Adrenal gland (tissue), 12 donors: ENCODE results near the gene PERCC1. TPM values are rescaled to one million over a fixed set of nuclear protein-coding genes. Genes with fewer than 3 reads are reported as not detected.
"Not testable (repeated sequence)": the region's sequence is repeated elsewhere in the genome, so short reads cannot be mapped to it uniquely, and the experiment has no call there.

Experiments used
- DNase-seq, 7 donors: peaks; one replicate each; pipeline ENCODE4 v3.0.0-alpha.2; 2019 to 2020
- H3K27ac ChIP-seq, 5 donors: fragments of 200-600 bp; sonication (generic) in 4 of 5; 1 replicate in 3 of 5; 2 replicates in 2 of 5; pipeline versions ENCODE4 v1.5.1 to v1.8.0; 2016 to 2020; ENCODE audit warnings: mild to moderate bottlenecking in 1 of 5
- H3K27me3 ChIP-seq: fragments of 200-600 bp; 2 replicates; pipeline ENCODE4 v1.8.0; 2021
- H3K36me3 ChIP-seq, 2 donors: fragments of 200-600 bp; replicated peaks in 1 of 2; 1 replicate in 1 of 2; 2 replicates in 1 of 2; pipeline versions ENCODE4 v1.5.1 to v1.8.0; 2018 to 2022
- H3K4me1 ChIP-seq, 2 donors: fragments of 200-600 bp; replicated peaks in 1 of 2; 1 replicate in 1 of 2; 2 replicates in 1 of 2; pipeline versions ENCODE4 v1.5.1 to v1.8.0; 2018 to 2021
- H3K4me3 ChIP-seq, 4 donors: fragments of 200-600 bp; sonication (generic) in 3 of 4; one replicate each; pipeline ENCODE4 v1.5.1; 2016 to 2018
- H3K9me3 ChIP-seq, 3 donors: fragments of 200-600 bp; sonication (generic) in 1 of 3; replicated peaks in 1 of 3; 1 replicate in 2 of 3; 2 replicates in 1 of 3; pipeline versions ENCODE4 v1.5.1 to v1.8.0; 2016 to 2021
- POLR2A ChIP-seq, 2 donors: fragments of 450-650 bp; IDR thresholded peaks; one replicate each; pipeline ENCODE4 v1.6.1; 2017; ENCODE audit warnings: antibody characterized with exemption in 2 of 2, mild to moderate bottlenecking in 2 of 2, moderate library complexity in 1 of 2
- WGBS, 4 donors: extraction: QIAGEN DNeasy Blood & Tissue Kit in 2 of 4; methylation state at CpG; one replicate each; pipeline versions ENCODE4 v1.1.5 to v1.1.7; 2013 to 2017; 5-methylcytosine and 5-hydroxymethylcytosine counted together
- intact Hi-C, 2 donors: fragments of 100-400 bp; cut with DNase I; formaldehyde crosslinking; loops; one replicate each; pipeline versions ENCODE4 v1.14.1 to v1.15.0; 2022 to 2023
- polyA plus RNA-seq, 3 donors: library from polyadenylated mRNA; stranded (reverse); fragments of 200-250 nt in 2 of 3; fragments of 350-450 nt in 1 of 3; fragmentation: Illumina TruSeq in 1 of 3; extraction: RNeasy Lipid Tissue Mini Kit (QIAGEN cat#74804) in 1 of 3; gene quantifications; one replicate each; pipeline ENCODE4 v1.2.3, GENCODE V29; 2013 to 2014
- total RNA-seq, 9 donors: library from RNA; depleted of rRNA in 4 of 9; stranded (reverse); fragments of >200 nt in 4 of 9; fragments of 120-200 nt in 1 of 9; fragmentation: NEBNext Ultra II Directional in 1 of 9; extraction: Animal tissue kit (Norgen Biotek cat#: 25700) in 1 of 9; gene quantifications; one replicate each; pipeline versions ENCODE4 v1.1.0 to v1.2.4, GENCODE V29; 2013 to 2023
- TF ChIP-seq, protein P1 (sequence below), 6 experiments: fragments of 450-650 bp in 4 of 6; fragments of 200-600 bp in 2 of 6; sonication (generic) in 1 of 6; IDR thresholded peaks; 1 replicate in 5 of 6; 2 replicates in 1 of 6; pipeline versions ENCODE4 v1.5.1 to v1.8.0; 2016 to 2021; ENCODE audit warnings: antibody characterized with exemption in 6 of 6, mild to moderate bottlenecking in 2 of 6, moderate library complexity in 1 of 6
- donor health status: healthy with polysubstance abuse.
- donor health status: Bipolar disorder and iron deficiency.
- donor health status: DM: yes; HTN: yes; CAD: no.
- donor health status: DM: no; HTN: no; CAD: no.
- donor health status: DM: no; HTN: no; CAD: no.
- donor health status: DM: yes; HTN: yes; CAD: no.

Gene PERCC1
- total and polyA plus RNA-seq, 12 donors: 0.69 TPM; not detected in 11

DNA sequence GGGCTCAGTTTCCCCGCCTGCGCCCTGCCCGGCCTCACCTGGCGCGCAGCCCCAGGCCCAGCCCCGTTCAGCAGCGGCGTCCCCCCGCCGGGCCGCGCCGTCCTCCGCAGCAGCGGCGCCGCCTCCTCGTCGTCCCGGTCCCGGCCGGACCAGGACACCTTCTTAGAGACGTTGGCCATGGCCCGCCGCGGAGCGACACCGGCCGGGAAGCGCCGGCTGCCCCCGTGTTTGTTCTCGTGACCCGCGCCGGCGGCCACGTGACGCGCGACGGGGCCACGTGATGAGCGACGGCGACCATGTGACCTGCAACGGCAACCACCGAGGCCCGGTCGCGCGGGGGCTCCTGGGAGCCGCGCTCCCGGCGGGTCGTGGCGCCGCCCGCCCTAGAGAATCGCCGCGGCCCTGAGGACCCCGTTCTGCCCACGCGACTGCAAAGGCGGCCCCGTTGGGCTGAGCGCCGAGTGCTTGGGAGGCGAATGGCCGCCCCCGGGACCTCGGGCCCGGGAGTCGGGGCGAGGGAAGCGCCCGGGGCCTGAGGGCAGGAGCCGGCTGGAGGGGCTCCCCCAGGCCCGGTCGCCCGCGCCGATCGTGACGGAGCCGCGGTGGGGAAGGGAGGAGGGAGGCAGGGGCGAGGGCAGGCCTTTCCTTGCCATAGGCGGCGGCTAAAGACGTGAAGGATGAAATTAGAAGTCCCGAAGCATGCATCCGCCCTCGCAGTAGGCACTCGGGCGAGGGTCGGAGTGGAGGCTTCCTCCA is 44.1 kb downstream of the PERCC1 start, which contains the start of gene CLCN7:
TSS of gene CLCN7 (minus strand) at position 233 of the 756 bp plus-strand sequence. CDS start at position 179, 54 bp downstream.
- WGBS, 4 donors: 1 to 4% (median 1%) methylated on average over 21 to 99 of the region's 99 CpGs
- intact Hi-C loops: no loop called here
- no peaks in the 10 kb centered on the region for H3K9me3 ChIP-seq
- H3K4me3 ChIP-seq: peak within 1 kb of the TSS; percentile 73 to 99 (median 79)
- peak; percentile 89 to 96 (median 93) for DNase-seq
- H3K27me3 ChIP-seq: no peaks in the 10 kb centered on the region
- peaks cover 23 to 46% of the 10 kb centered on the region in 2 donors for H3K4me1 ChIP-seq
- H3K36me3 ChIP-seq: no peaks in the 10 kb centered on the region
- peak within 1 kb of the TSS; percentile 35 to 97 (median 90) for H3K27ac ChIP-seq
- TF ChIP-seq POLR2A (IDR thresholded peaks at IDR 0.05): peak; percentile 88 to 89
- TF ChIP-seq, protein P1, sequence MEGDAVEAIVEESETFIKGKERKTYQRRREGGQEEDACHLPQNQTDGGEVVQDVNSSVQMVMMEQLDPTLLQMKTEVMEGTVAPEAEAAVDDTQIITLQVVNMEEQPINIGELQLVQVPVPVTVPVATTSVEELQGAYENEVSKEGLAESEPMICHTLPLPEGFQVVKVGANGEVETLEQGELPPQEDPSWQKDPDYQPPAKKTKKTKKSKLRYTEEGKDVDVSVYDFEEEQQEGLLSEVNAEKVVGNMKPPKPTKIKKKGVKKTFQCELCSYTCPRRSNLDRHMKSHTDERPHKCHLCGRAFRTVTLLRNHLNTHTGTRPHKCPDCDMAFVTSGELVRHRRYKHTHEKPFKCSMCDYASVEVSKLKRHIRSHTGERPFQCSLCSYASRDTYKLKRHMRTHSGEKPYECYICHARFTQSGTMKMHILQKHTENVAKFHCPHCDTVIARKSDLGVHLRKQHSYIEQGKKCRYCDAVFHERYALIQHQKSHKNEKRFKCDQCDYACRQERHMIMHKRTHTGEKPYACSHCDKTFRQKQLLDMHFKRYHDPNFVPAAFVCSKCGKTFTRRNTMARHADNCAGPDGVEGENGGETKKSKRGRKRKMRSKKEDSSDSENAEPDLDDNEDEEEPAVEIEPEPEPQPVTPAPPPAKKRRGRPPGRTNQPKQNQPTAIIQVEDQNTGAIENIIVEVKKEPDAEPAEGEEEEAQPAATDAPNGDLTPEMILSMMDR (IDR thresholded peaks at IDR 0.05): no peak

DNA sequence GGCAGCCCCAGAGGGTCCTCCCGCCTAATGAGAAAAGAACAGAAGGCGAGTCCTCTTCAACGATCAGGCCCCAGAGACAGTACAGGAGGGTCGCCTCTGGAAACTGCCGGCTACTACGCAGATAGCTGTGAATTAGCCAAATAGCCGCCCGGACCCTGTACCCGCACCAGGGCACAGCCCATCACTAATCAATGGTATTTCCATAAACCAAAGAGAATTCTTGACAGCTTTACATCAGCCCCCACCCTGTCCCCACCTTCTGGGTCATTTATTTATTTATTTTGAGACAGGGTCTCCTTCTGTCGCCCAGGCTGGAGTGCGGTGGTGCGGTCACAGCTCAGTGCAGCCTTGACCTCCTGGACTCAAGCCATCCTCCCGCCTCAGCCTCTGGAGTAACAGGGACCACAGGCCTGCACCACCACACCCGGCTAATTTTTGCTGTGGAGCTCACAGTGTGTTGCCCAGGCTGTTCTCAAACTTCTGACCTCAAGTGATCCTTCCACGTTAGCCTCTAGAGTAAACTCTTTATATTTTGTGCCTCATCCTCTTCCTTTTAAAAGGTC is 44.8 kb downstream of the PERCC1 start:
- intact Hi-C loops: no loop called here
- WGBS, 4 donors: 59 to 71% (median 63%) methylated on average over 15 of the region's 15 CpGs
- H3K27ac ChIP-seq: peak overlapping the region; percentile 35 to 97 (median 90)
- peaks cover 23 to 42% of the 10 kb centered on the region in 2 donors for H3K4me1 ChIP-seq
- DNase-seq: peak in 1 of 7 donors; percentile 18
- no peaks in the 10 kb centered on the region for H3K36me3 ChIP-seq
- no peaks in the 10 kb centered on the region for H3K9me3 ChIP-seq
- TF ChIP-seq, protein P1 (IDR thresholded peaks at IDR 0.05): no peak
- no peak for TF ChIP-seq POLR2A (IDR thresholded peaks at IDR 0.05)
- H3K27me3 ChIP-seq: no peaks in the 10 kb centered on the region
- H3K4me3 ChIP-seq: peak overlapping the region in 3 of 4 donors; percentile 16 to 99 (median 77)

DNA sequence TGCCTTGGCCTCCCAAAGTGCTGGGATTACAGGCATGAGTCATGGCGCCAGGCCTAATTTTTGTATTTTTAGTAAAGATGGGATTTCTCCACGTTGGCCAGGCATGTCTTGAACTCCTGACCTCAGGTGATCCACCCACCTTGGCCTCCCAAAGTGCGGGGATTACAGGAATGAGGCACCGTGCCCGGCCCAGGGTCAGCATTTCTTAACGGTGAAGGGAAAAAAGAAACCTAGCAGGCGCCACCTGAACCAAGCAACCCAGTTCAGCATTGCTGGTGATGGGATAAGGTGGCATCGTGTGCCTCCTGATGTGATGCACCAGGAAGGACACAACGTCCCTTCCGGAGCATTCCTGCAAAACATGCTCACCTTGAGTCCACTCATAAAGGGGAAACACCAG is 46.2 kb downstream of the PERCC1 start:
- intact Hi-C loops: no loop called here
- WGBS, 4 donors: 90 to 99% (median 93%) methylated on average over 9 to 10 of the region's 10 CpGs
- Histone ChIP-seq H3K4me1 (peaks cover 23 to 28% of the 10 kb centered on the region in 2 donors), H3K36me3 (no peaks in the 10 kb centered on the region), H3K4me3 (no peak overlapping the region), H3K27ac (no peak overlapping the region), H3K27me3 (no peaks in the 10 kb centered on the region), H3K9me3 (no peaks in the 10 kb centered on the region)
- TF ChIP-seq, protein P1 (IDR thresholded peaks at IDR 0.05): no peak
- no peak for TF ChIP-seq POLR2A (IDR thresholded peaks at IDR 0.05)
- no peak for DNase-seq

DNA sequence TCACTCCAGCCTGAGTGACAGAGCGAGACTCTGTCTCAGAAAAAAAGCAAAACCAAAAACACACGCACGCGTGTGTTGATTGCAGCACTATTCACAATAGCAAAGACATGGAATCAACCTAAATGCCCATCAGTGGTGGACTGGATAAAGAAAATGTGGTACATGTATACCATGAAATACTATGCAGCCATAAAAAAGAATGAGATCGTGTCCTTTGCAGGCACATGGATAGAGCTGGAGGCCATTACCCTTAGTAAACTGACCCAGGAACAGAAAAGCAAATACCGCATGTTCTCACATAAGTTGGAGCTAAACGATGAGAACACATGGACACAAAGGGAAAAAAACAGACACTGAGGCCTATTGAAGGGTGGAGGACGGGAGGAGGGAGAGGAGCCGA is 48.1 kb downstream of the PERCC1 start:
- H3K27ac ChIP-seq, H3K9me3 ChIP-seq, intact Hi-C loops, DNase-seq, H3K27me3 ChIP-seq, H3K36me3 ChIP-seq, H3K4me3 ChIP-seq: not testable (repeated sequence)
- peaks cover 10 to 12% of the 10 kb centered on the region in 2 donors for H3K4me1 ChIP-seq
- 90 to 93% (median 92%) methylated on average over 9 of the region's 9 CpGs for WGBS, 4 donors
